IPS-15b (cell line): Measurements from ENCODE around the gene PARG.
"Not testable (repeated sequence)": the region's sequence is repeated elsewhere in the genome, so short reads cannot be mapped to it uniquely, and the experiment has no call there.

Experiments used
- H3K27me3 ChIP-seq: one replicate; pipeline ENCODE4 v1.6.1; 2013; ENCODE audit warnings: low read length; ENCODE audit not compliant: control insufficient read depth, insufficient read depth
- H3K36me3 ChIP-seq: one replicate; pipeline ENCODE4 v1.6.1; 2013; ENCODE audit warnings: low read length; ENCODE audit not compliant: control insufficient read depth, insufficient read depth
- H3K4me1 ChIP-seq: one replicate; pipeline ENCODE4 v1.6.1; 2013; ENCODE audit warnings: mild to moderate bottlenecking, low read length; ENCODE audit not compliant: control insufficient read depth, insufficient read depth
- H3K4me3 ChIP-seq: one replicate; pipeline ENCODE4 v1.5.1; 2013; ENCODE audit warnings: low read depth, low read length
- H3K9ac ChIP-seq: one replicate; pipeline ENCODE4 v1.6.1; 2013; ENCODE audit warnings: low read depth, mild to moderate bottlenecking, low read length
- H3K9me3 ChIP-seq: one replicate; pipeline ENCODE4 v1.6.1; 2013; ENCODE audit warnings: mild to moderate bottlenecking, low read length; ENCODE audit not compliant: control insufficient read depth, insufficient read depth

The PARG gene

DNA sequence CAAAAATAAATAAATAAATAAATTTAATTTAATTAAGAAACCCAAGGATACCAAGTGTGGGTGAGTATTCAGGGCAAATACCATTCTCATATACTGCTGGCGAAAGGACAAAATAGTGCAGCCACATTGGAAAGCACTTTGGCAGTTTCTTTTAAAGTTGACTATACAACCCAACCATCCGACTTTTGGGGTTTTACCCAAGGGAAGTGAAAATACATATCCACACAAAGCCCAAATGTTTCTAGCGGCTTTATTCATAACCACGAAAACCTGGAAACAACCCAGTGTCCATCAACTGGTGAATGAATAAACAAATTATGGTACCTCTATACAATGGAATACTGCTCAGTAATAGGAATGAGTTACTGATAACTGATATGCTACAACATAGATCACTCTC lies 143.6 kb downstream of the PARG start:
- no peaks in the 10 kb centered on the region for H3K27me3 ChIP-seq
- no peak overlapping the region for H3K4me3 ChIP-seq
- no peaks in the 10 kb centered on the region for H3K9me3 ChIP-seq
- H3K4me1 ChIP-seq: no peaks in the 10 kb centered on the region
- no peak overlapping the region for H3K9ac ChIP-seq
- no peaks in the 10 kb centered on the region for H3K36me3 ChIP-seq

DNA sequence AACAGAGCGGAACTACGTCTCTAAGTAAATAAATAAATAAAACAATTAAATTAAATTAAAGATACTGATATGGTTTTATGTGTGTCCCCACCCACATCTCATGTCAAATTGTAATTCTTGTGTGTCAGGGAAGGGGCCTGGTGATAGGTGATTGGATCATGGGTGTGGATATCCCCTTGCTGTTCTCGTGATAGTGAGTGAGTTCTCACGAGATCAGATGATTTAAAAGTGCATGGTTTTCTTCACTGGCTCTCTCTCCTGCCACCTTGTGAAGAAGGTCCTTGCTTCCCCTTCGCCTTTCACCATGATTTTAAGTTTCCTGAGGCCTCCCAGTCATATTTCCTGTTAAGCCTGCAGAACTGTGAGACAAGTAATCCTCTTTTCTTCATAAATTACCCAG lies 150.7 kb downstream of the PARG start:
- H3K27me3 ChIP-seq: no peaks in the 10 kb centered on the region
- no peak overlapping the region for H3K9ac ChIP-seq
- no peaks in the 10 kb centered on the region for H3K9me3 ChIP-seq
- no peaks in the 10 kb centered on the region for H3K4me1 ChIP-seq
- no peaks in the 10 kb centered on the region for H3K36me3 ChIP-seq
- no peak overlapping the region for H3K4me3 ChIP-seq

DNA sequence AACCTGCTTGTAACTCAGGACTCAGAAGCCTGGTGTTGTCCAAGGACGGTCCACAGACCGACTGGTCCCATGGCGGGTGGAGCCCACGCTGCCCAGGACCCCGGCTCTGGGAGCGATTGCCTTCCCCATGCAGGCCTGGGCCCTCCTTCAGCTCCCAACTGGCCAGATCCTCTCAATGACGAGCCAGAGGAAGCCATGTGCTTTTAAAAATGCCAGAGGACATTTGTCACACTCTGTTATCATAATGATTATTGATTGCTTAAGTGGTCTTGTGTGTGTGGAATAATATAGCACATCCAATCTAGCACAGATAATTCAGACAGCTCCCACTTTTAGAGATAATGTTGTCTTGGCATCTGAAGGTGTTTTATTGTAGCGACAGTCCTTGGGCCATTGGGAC lies 157.1 kb downstream of the PARG start:
- Histone ChIP-seq H3K9ac (no peak overlapping the region), H3K27me3 (no peaks in the 10 kb centered on the region), H3K9me3 (no peaks in the 10 kb centered on the region), H3K36me3 (no peaks in the 10 kb centered on the region), H3K4me1 (no peaks in the 10 kb centered on the region), H3K4me3 (no peak overlapping the region)

DNA sequence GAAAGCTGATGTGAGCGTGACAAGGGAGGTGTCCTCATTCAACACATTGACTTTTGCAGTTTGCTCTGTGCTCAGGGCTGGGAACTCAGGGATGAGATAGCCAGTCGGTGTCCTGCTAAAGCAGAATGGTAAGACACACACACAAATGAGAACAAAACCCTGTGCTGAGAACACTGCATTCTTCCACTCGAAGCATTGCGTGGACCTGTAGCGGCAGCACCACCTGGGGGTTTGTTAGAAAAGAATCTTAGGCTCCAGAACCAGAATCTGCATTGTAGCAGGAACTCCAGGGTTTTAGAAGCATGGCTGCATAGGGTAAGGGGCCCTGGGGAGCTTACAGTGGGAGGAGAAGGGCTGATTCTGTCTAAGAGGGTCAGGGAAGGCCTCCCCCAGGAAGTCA lies 158.2 kb downstream of the PARG start:
- H3K36me3 ChIP-seq: no peaks in the 10 kb centered on the region
- no peaks in the 10 kb centered on the region for H3K27me3 ChIP-seq
- H3K4me1 ChIP-seq: no peaks in the 10 kb centered on the region
- H3K9me3 ChIP-seq: no peaks in the 10 kb centered on the region
- no peak overlapping the region for H3K4me3 ChIP-seq
- H3K9ac ChIP-seq: no peak overlapping the region

DNA sequence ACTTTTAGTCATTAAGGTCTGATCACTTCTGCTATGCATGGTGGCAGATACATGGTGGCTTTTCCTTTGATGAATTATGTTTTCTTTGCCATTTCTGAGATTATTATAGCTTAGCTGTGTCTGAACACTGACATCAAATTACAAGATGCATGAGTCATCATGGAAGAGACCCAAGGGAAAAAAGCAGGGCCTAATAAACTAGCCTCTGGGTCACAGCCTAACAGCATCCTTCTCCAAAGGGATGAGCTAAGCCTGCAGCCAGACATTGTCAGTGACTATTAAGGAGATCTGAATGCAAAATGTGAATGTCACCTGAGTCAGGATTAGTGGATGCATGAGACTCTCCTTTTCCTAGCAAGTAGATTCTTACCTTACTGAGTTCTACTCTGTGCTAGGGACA lies 160.6 kb downstream of the PARG start:
- no peaks in the 10 kb centered on the region for H3K27me3 ChIP-seq
- no peaks in the 10 kb centered on the region for H3K9me3 ChIP-seq
- H3K36me3 ChIP-seq: no peaks in the 10 kb centered on the region

DNA sequence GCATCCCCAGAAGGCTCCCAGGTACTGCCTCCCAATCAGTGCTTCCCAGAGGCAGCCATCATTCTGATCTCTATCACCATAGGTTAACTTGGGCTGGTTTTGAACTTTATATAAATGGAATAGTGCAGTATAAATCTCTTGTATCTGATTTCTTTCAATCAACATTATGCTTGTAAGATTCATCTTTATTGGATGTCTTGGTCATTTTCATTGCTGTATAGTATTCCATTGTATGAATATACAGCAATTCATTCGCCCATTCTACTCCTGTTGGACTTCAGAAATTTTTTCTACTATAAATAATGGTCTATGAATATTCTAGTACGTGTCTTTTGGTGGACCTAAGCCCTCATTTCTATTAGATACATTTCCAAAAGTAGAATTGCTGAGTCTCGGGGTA lies 163.6 kb downstream of the PARG start:
- Histone ChIP-seq H3K36me3 (no peaks in the 10 kb centered on the region), H3K9me3 (no peaks in the 10 kb centered on the region), H3K27me3 (no peaks in the 10 kb centered on the region), H3K4me3 (no peak overlapping the region), H3K9ac (no peak overlapping the region), H3K4me1 (no peaks in the 10 kb centered on the region)

More for the DNA sequence above, 160.6 kb downstream of the PARG start:
- H3K4me3 ChIP-seq: no peak overlapping the region
- no peaks in the 10 kb centered on the region for H3K4me1 ChIP-seq
- no peak overlapping the region for H3K9ac ChIP-seq

DNA sequence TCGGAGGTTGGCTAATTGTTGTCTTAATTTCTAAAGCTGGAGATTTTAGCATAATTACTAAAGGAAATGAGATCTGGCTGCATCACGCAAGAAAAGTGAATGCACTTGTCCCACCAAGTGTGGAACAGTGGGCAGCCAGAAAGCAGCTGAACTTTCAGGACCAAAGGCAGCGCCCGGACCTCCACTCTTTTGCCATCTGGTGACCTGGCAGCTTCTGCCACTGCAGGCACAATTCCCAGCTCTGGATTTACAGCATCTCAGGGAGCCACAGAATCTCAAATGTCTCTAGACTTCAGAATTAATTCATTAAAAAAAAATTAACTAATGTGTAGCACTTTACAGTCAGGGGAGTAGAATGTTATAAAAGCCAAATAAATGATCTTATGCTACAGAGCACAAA lies 165.0 kb downstream of the PARG start:
- Histone ChIP-seq H3K4me3 (no peak overlapping the region), H3K9ac (no peak overlapping the region), H3K36me3 (no peaks in the 10 kb centered on the region), H3K27me3 (no peaks in the 10 kb centered on the region), H3K4me1 (no peaks in the 10 kb centered on the region), H3K9me3 (no peaks in the 10 kb centered on the region)

DNA sequence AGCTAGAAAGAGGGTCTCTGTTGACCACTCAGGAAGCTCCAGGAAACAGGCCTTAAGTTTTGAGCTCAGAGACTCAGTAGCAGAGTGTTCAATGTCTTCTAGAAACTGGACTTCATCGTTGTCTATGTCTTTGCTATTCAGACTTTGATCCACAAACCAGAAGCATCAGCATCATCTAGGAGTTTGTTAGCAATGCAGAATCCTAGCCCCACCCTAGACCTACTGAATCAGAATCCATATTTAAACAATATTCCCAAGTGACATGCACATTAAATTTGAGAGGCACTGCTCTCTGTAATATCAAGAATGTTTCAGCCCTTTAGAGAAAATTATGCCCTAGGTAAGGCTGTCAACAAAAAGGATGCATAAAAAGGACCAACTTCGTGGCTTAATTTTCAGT lies 166.8 kb downstream of the PARG start:
- peaks cover 5% of the 10 kb centered on the region for H3K27me3 ChIP-seq
- H3K9ac ChIP-seq: no peak overlapping the region
- H3K36me3 ChIP-seq: no peaks in the 10 kb centered on the region
- no peaks in the 10 kb centered on the region for H3K4me1 ChIP-seq
- H3K9me3 ChIP-seq: no peaks in the 10 kb centered on the region
- H3K4me3 ChIP-seq: no peak overlapping the region

DNA sequence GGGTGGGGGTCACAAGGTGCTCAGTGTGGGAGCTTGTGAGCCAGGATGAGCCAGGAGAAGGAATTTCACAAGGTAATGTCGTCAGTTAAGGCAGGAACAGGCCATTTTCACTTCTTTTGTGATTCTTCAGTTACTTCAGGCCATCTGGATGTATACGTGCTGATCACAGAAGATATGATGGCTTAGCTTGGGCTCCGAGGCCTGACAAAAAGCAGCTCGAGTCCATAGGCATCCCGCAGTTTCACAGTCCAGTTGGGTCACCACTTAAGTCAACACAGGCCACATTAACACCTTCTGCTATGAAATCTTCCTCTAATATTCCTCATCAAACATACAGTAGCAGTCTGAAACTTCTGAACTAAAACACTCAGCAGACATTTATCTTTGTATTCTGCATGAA lies 168.9 kb downstream of the PARG start:
- H3K4me1 ChIP-seq, H3K36me3 ChIP-seq, H3K9me3 ChIP-seq, H3K4me3 ChIP-seq, H3K9ac ChIP-seq: not testable (repeated sequence)
- H3K27me3 ChIP-seq: peaks cover 20% of the 10 kb centered on the region

DNA sequence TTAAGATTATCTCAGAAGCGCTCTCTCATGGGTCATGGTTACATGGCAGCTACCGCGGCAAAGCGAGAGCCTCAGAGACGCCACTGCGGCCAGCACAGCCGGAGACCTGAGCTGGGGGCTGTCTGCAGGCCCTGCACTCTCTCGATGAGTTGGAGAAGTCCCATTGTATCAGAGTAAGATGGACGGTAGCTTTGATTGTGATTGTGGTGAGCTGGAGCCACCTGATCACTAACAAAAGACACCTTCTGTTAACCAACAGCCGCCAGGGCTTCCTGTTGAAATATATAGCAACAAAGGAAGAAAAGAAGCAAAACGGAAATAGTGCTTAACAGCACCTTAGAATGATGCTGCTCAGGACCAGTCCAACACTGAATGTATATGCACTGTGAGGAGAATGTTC lies 170.8 kb downstream of the PARG start:
- not testable (repeated sequence) for H3K9me3 ChIP-seq, H3K4me1 ChIP-seq, H3K4me3 ChIP-seq, H3K9ac ChIP-seq, H3K36me3 ChIP-seq
- H3K27me3 ChIP-seq: peaks cover 25% of the 10 kb centered on the region

DNA sequence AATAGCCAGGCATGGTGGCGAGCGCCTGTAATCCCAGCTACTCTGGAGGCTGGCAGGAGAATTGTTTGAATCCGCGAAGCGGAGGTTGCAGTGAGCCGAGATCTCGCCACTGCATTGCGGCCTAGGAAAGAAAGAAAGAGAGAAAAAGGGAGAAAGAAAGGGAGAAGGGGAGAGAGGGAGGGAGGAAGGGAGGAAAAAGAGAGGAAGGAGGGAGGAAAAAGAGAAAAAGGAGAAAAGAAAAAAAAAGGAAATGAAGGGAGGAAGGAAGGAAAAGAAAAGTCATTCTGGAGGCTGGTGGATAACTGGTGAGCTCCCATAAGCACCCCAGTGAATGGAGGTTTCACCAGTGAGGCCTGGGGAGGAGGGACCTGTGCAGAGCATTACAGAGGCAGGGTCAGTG lies 172.1 kb downstream of the PARG start:
- H3K36me3 ChIP-seq: no peaks in the 10 kb centered on the region
- H3K27me3 ChIP-seq: peaks cover 25% of the 10 kb centered on the region
- H3K9ac ChIP-seq: no peak overlapping the region
- no peak overlapping the region for H3K4me3 ChIP-seq
- H3K9me3 ChIP-seq: no peaks in the 10 kb centered on the region
- H3K4me1 ChIP-seq: no peaks in the 10 kb centered on the region

DNA sequence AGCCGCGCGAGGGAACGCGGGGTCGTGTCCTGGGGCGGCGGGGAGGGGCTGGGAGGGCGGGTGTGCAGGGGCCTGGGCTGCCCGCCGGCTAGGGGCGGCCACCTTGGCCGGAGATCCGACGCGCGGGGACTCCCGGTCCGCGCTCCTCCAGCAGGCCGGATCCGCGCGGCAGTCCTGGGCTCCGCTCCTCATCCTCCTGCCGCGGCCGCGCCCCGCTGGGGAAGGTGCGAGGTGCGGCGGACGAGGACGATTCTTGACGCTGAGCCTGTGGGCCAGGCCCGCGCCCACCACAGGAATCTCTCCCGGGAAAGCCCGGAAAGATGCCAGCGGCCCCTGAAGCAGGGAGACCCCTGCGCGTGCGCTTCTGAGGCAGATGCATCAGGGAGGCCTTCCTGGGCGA lies 173.1 kb downstream of the PARG start:
- Histone ChIP-seq H3K4me3 (peak overlapping the region; percentile 35), H3K27me3 (peaks cover 28% of the 10 kb centered on the region), H3K9ac (no peak overlapping the region)

DNA sequence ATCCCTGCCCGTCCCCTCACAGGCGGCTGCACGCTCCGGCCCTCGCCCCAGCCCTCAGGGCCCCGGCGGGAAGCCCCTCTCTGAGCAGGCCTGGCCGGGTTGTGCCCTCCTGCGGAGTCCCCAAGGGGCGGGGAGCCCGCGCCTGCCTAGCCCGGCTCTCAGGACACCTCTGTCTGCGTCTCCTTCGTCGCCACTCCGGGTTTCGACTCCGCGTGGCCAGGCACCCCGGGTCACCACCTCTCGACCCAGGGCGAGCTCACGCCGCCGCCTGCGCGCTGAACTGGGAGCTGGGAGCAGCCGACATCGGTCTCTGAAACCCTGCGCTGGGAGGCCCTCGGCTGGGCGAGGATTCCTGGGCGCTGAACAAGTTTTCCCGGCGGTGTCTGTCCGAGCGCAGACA lies 173.5 kb downstream of the PARG start:
- Histone ChIP-seq H3K9me3 (no peaks in the 10 kb centered on the region), H3K4me3 (peak overlapping the region; percentile 35), H3K4me1 (no peaks in the 10 kb centered on the region), H3K9ac (peak overlapping the region; percentile 12), H3K36me3 (no peaks in the 10 kb centered on the region), H3K27me3 (peaks cover 32% of the 10 kb centered on the region)

More for the DNA sequence above, 173.1 kb downstream of the PARG start:
- H3K4me1 ChIP-seq: no peaks in the 10 kb centered on the region
- no peaks in the 10 kb centered on the region for H3K9me3 ChIP-seq
- no peaks in the 10 kb centered on the region for H3K36me3 ChIP-seq
